Endothelial cell of umbilical vein (primary cell): ENCODE measurements around the gene ANKRD63.

Experiments used
- EZH2 ChIP-seq: IDR thresholded peaks from 2 replicates; pipeline ENCODE4 v1.6.1; 2012; ENCODE audit warnings: borderline replicate concordance, low read depth, mild to moderate bottlenecking, moderate library complexity, low read length, inconsistent platforms; ENCODE audit not compliant: severe bottlenecking
- GATA2 ChIP-seq: IDR thresholded peaks from 2 replicates; pipeline ENCODE4 v1.7.0; 2011; ENCODE audit warnings: low read depth, mild to moderate bottlenecking, moderate library complexity, mixed read lengths, low read length; ENCODE audit not compliant: insufficient read length, insufficient read depth
- MYC ChIP-seq: IDR thresholded peaks from one replicate; pipeline ENCODE4 v1.6.1; 2011; ENCODE audit warnings: mild to moderate bottlenecking, low read depth, low read length
- POLR2A ChIP-seq: IDR thresholded peaks from 2 replicates; pipeline ENCODE4 v1.6.1; 2012; ENCODE audit warnings: low read depth, mild to moderate bottlenecking, control low read depth, low read length
- POLR2AphosphoS5 ChIP-seq: IDR thresholded peaks from 2 replicates; pipeline ENCODE4 v1.6.1; 2012; ENCODE audit warnings: low read depth, mild to moderate bottlenecking, control low read depth, low read length, moderate library complexity; ENCODE audit not compliant: insufficient read depth
- TF ChIP-seq, protein P1 (sequence below), 2 donors: IDR thresholded peaks; 1 replicate in 1 of 2; 2 replicates in 1 of 2; pipeline ENCODE4 v1.5.1; 2011; ENCODE audit warnings: low read length in 2 of 2, mild to moderate bottlenecking in 2 of 2, moderate library complexity in 2 of 2, control low read depth in 1 of 2, inconsistent platforms in 1 of 2, low read depth in 1 of 2; ENCODE audit not compliant: insufficient read depth in 1 of 2; ENCODE audit errors: extremely low read depth in 1 of 2
- TF ChIP-seq, protein P2 (sequence below): IDR thresholded peaks from 2 replicates; pipeline ENCODE4 v1.6.1; 2011; ENCODE audit not compliant: insufficient read depth, insufficient read length

DNA sequence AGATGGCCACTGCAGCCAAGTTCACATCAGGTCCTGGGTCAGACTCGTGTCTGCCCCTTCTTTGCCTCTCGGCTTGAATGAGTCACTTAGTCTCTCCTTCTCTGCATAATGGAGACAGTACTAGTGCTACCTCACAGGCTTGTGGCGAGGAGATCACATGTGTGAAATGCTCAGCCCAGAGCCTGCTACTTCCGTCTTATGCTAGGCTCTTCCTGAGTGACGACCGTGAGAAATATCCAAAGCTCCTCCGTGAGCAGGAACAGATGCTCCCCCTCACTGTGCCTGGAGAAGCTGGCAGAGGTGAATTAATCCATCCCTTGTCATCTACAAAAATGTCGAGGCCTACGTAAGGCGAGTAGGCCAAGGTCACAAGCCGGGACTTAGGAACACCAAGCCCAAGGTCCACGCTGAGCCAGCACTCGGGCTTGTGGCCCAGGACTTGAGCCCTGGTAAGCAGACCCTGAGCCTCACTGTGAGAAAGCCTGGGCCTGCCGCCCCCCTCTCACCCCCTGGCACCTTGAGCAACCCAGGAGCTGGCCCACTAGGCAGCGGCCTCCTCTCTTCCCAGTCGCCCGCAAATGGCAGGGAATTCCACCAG, 26.1 kb downstream of the ANKRD63 start:
- TF ChIP-seq, protein P1, sequence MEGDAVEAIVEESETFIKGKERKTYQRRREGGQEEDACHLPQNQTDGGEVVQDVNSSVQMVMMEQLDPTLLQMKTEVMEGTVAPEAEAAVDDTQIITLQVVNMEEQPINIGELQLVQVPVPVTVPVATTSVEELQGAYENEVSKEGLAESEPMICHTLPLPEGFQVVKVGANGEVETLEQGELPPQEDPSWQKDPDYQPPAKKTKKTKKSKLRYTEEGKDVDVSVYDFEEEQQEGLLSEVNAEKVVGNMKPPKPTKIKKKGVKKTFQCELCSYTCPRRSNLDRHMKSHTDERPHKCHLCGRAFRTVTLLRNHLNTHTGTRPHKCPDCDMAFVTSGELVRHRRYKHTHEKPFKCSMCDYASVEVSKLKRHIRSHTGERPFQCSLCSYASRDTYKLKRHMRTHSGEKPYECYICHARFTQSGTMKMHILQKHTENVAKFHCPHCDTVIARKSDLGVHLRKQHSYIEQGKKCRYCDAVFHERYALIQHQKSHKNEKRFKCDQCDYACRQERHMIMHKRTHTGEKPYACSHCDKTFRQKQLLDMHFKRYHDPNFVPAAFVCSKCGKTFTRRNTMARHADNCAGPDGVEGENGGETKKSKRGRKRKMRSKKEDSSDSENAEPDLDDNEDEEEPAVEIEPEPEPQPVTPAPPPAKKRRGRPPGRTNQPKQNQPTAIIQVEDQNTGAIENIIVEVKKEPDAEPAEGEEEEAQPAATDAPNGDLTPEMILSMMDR (IDR thresholded peaks at IDR 0.05; ENCODE audit: extremely low read depth in 1 of 2, insufficient read depth in 1 of 2, low read depth in 1 of 2, low read length in 2 of 2), result no peak
- TF ChIP-seq EZH2 (no peak), POLR2A (no peak), POLR2AphosphoS5 (no peak), MYC (no peak), GATA2 (no peak)
- TF ChIP-seq, protein P2, sequence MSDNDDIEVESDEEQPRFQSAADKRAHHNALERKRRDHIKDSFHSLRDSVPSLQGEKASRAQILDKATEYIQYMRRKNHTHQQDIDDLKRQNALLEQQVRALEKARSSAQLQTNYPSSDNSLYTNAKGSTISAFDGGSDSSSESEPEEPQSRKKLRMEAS, result no peak
